GM23338 (cell line): ENCODE data around the gene PEPD. TPM values are rescaled to one million over a fixed set of nuclear protein-coding genes. Genes with fewer than 3 reads are reported as not detected.

Experiments
- ATAC-seq: fragments of 200-7000 bp; cut with Tn5 transposase; 3 replicates; pipeline ENCODE4 v1.9.1; 2020
- DNase-seq: peaks from one replicate; pipeline ENCODE4 v3.0.0-alpha.2; 2015; ENCODE audit warnings: low spot score
- H2AFZ ChIP-seq: fragments of 200-600 bp; sonication (generic); 2 replicates; pipeline ENCODE4 v1.8.0; 2016; ENCODE audit warnings: antibody characterized with exemption, mild to moderate bottlenecking, moderate library complexity
- H3F3A ChIP-seq: fragments of 200-600 bp; sonication (generic); replicated peaks from 2 replicates; pipeline ENCODE4 v1.8.0; 2017; ENCODE audit warnings: antibody characterized with exemption, mixed run types, low read depth
- H3K27ac ChIP-seq: fragments of 200-600 bp; sonication (generic); 2 replicates; pipeline ENCODE4 v1.6.1; 2016; ENCODE audit warnings: low read depth
- H3K27me3 ChIP-seq: fragments of 200-600 bp; sonication (generic); 2 replicates; pipeline ENCODE4 v1.8.0; 2016; ENCODE audit warnings: mild to moderate bottlenecking, mixed run types, moderate library complexity; ENCODE audit not compliant: insufficient read depth
- H3K36me3 ChIP-seq: fragments of 200-600 bp; sonication (generic); 2 replicates; pipeline ENCODE4 v1.8.0; 2016; ENCODE audit warnings: mild to moderate bottlenecking; ENCODE audit not compliant: insufficient read depth
- H3K4me1 ChIP-seq: fragments of 200-600 bp; sonication (generic); 2 replicates; pipeline ENCODE4 v1.8.0; 2016; ENCODE audit warnings: mild to moderate bottlenecking, moderate library complexity; ENCODE audit not compliant: insufficient read depth
- H3K4me2 ChIP-seq: fragments of 200-600 bp; sonication (generic); 2 replicates; pipeline ENCODE4 v1.7.1; 2017; ENCODE audit warnings: mixed run types
- H3K4me3 ChIP-seq: fragments of 200-600 bp; sonication (generic); 2 replicates; pipeline ENCODE4 v1.6.1; 2016; ENCODE audit warnings: mixed run types
- H3K79me2 ChIP-seq: fragments of 200-600 bp; sonication (generic); replicated peaks from 2 replicates; pipeline ENCODE4 v1.8.0; 2017; ENCODE audit warnings: mild to moderate bottlenecking; ENCODE audit not compliant: insufficient read depth
- H3K9me2 ChIP-seq: fragments of 200-600 bp; sonication (generic); 2 replicates; pipeline ENCODE4 v1.8.0; 2017; ENCODE audit not compliant: insufficient read depth
- H4K20me1 ChIP-seq: fragments of 200-600 bp; sonication (generic); replicated peaks from 2 replicates; pipeline ENCODE4 v1.8.0; 2017; ENCODE audit warnings: mild to moderate bottlenecking; ENCODE audit not compliant: insufficient read depth
- H3K27ac Mint-ChIP-seq: 2 replicates; pipeline ENCODE4 v1.8.0; 2020; ENCODE audit warnings: inconsistent platforms, mild to moderate bottlenecking, moderate library complexity, mixed read lengths
- H3K27me3 Mint-ChIP-seq: 3 replicates; pipeline ENCODE4 v1.8.0; 2022; ENCODE audit warnings: low read depth, mild to moderate bottlenecking, moderate library complexity, mixed read lengths, inconsistent platforms; ENCODE audit not compliant: insufficient read depth, poor library complexity
- H3K36me3 Mint-ChIP-seq: 3 replicates; pipeline ENCODE4 v1.8.0; 2021; ENCODE audit warnings: low read depth, mild to moderate bottlenecking, inconsistent platforms, moderate library complexity, mixed read lengths
- H3K4me1 Mint-ChIP-seq: 3 replicates; pipeline ENCODE4 v1.8.0; 2020; ENCODE audit warnings: mild to moderate bottlenecking, inconsistent platforms, mixed read lengths
- H3K4me3 Mint-ChIP-seq: 3 replicates; pipeline ENCODE4 v1.8.0; 2021; ENCODE audit warnings: moderate library complexity, mild to moderate bottlenecking, inconsistent platforms, mixed read lengths
- H3K9me3 Mint-ChIP-seq: 3 replicates; pipeline ENCODE4 v1.8.0; 2020; ENCODE audit warnings: moderate library complexity, mild to moderate bottlenecking, inconsistent platforms, mixed read lengths
- CREB1 ChIP-seq: fragments of 250-450 bp; sonication (Bioruptor Pico); IDR thresholded peaks from 2 replicates; pipeline ENCODE4 v1.5.0; 2020; ENCODE audit warnings: low read depth, mild to moderate bottlenecking, moderate library complexity
- CTCF ChIP-seq, 2 experiments: fragments of 200-600 bp in 1 of 2; sonication (generic) in 1 of 2; conservative IDR thresholded peaks; 2 replicates each; pipeline versions ENCODE4 v1.5.1 to v1.6.1; 2016 to 2017; ENCODE audit warnings: antibody characterized with exemption in 2 of 2, low read depth in 2 of 2, mild to moderate bottlenecking in 2 of 2, moderate library complexity in 1 of 2
- EZH2 ChIP-seq: fragments of 200-600 bp; sonication (generic); IDR thresholded peaks from one replicate; pipeline ENCODE4 v1.8.0; 2017; ENCODE audit warnings: antibody characterized with exemption, mild to moderate bottlenecking, low read depth; ENCODE audit not compliant: unreplicated experiment
- JUNB ChIP-seq: IDR thresholded peaks from one replicate; pipeline ENCODE4 v1.6.1; 2016; ENCODE audit warnings: antibody characterized with exemption; ENCODE audit not compliant: unreplicated experiment
- NANOG ChIP-seq: IDR thresholded peaks from 2 replicates; pipeline ENCODE4 v1.6.1; 2016; ENCODE audit warnings: antibody characterized with exemption, borderline replicate concordance
- POLR2AphosphoS5 ChIP-seq: IDR thresholded peaks from 2 replicates; pipeline ENCODE4 v1.6.1; 2016; ENCODE audit warnings: antibody characterized with exemption, low read depth
- STAT1 ChIP-seq: IDR thresholded peaks from one replicate; pipeline ENCODE4 v1.6.1; 2016; ENCODE audit warnings: antibody characterized with exemption; ENCODE audit not compliant: unreplicated experiment
- ZNF114 ChIP-seq: fragments of 250-450 bp; sonication (Bioruptor Pico); IDR thresholded peaks from 2 replicates; pipeline ENCODE4 v1.5.0; 2020; ENCODE audit warnings: mild to moderate bottlenecking, moderate library complexity
- ZNF331 ChIP-seq: fragments of 250-450 bp; sonication (Bioruptor Pico); IDR thresholded peaks from 2 replicates; pipeline ENCODE4 v1.5.0; 2020; ENCODE audit warnings: low read depth, mild to moderate bottlenecking, moderate library complexity
- polyA plus RNA-seq: library from polyadenylated mRNA; unstranded; fragments of >200 nt; fragmentation: Nextera tagmentation; extraction: Ambion mirVana; gene quantifications from 2 replicates; pipeline ENCODE4 v1.2.1, GENCODE V29; 2016
- total RNA-seq: library from RNA; depleted of rRNA; stranded (reverse); fragments of >200 nt; shearing (Covaris generic); gene quantifications from 2 replicates; pipeline ENCODE4 v1.2.3, GENCODE V29; 2014
- TF ChIP-seq, protein P1 (sequence below): IDR thresholded peaks from 2 replicates; pipeline ENCODE4 v1.6.1; 2016; ENCODE audit warnings: antibody characterized with exemption
- TF ChIP-seq, protein P2 (sequence below): IDR thresholded peaks from one replicate; pipeline ENCODE4 v1.6.1; 2018; ENCODE audit warnings: antibody characterized with exemption; ENCODE audit not compliant: unreplicated experiment

PEPD gene
- total and polyA plus RNA-seq, 2 experiments from 2014 or later, result 81.7 to 89.2 TPM

DNA sequence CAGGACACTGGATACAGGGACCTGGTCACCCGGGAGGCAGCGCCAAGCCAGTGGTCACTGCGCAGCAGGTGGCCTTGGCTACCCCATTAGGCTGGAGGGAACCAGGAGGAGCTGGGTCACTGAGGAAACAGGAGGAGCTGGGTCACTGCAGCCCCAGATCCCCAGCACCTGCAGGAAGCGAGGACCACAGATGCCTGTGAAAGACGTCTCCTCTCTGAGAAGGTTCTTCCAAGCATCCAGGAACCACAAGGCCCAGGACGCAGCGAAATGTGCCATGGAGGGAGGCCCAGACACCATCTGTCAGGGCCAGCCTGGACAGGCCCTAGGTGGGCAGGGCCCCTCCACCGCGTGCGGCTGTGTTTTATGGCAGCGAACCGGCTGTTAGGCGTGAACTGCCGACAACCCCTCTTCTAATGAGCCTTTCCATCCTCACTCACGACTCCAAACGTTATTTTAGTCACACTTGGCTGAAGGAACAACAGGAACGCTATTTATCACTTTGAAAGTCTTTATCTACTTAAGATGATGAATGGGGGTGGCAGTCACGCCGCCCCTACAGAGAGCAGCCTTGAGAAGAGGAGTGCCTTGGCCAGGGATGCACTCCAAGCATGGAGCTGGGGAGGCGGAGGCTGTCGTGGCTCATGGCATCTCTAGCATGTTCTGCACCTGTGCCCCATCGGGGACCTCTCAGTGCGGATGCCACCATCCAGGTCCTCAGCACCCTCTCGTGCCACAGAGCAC, 94.8 kb downstream of the PEPD start (continued):
- TF ChIP-seq CTCF (conservative IDR thresholded peaks at IDR 0.05; ENCODE audit: low read depth in 2 of 2) (no peak), ZNF331 (CRISPR knock-in tag) (no peak)

DNA sequence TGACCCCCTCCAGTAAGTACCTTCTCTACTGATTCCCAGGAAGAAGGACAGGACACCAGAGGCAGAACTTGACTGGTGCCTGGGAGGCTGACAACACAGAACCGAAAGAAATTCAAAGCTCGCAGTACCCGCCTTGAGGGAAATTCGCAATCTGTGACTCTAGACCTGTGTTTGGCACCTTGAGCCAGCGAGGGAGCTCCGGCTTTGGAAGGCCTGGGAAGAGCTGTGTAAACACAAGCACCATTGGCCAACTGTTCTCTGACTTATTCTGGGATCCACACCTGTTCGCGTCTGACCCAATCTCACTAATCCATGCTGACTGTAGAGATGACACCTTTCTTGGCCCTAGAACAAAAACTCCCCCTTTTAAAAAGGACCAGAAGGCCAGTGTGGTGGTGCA, 97.4 kb downstream of the PEPD start:
- DNase-seq (no peak), ATAC-seq (no peak)
- Histone ChIP-seq H3K4me3 (no peak overlapping the region), H4K20me1 (no peaks in the 10 kb centered on the region; the same call in 1 of the 2 replicates), H3K79me2 (no peaks in the 10 kb centered on the region), H3K4me2 (no peak overlapping the region), H3K9me2 (0 out of 2 replicates have a peak, but pooled peaks cover 8% of the 10 kb centered on the region), H3K27me3 (no peaks in the 10 kb centered on the region), H3K4me1 (no peaks in the 10 kb centered on the region), H3F3A (no peaks in the 10 kb centered on the region), H2AFZ (no peak overlapping the region), H3K36me3 (no peaks in the 10 kb centered on the region), H3K27ac (no peak overlapping the region)
- Mint-ChIP-seq H3K9me3 (no peaks in the 10 kb centered on the region), H3K4me1 (peaks cover 9% of the 10 kb centered on the region), H3K36me3 (0 out of 3 replicates have a peak, but pooled peaks cover 4% of the 10 kb centered on the region), H3K27me3 (peaks cover 4% of the 10 kb centered on the region), H3K4me3 (no peak overlapping the region), H3K27ac (no peak overlapping the region)
- TF ChIP-seq EZH2 (no peak), CREB1 (CRISPR knock-in tag) (no peak), NANOG (no peak), ZNF331 (CRISPR knock-in tag) (no peak), CTCF (conservative IDR thresholded peaks at IDR 0.05; ENCODE audit: low read depth in 2 of 2) (no peak), JUNB (no peak), POLR2AphosphoS5 (no peak), STAT1 (no peak), ZNF114 (CRISPR knock-in tag) (no peak)
- TF ChIP-seq, protein P1, sequence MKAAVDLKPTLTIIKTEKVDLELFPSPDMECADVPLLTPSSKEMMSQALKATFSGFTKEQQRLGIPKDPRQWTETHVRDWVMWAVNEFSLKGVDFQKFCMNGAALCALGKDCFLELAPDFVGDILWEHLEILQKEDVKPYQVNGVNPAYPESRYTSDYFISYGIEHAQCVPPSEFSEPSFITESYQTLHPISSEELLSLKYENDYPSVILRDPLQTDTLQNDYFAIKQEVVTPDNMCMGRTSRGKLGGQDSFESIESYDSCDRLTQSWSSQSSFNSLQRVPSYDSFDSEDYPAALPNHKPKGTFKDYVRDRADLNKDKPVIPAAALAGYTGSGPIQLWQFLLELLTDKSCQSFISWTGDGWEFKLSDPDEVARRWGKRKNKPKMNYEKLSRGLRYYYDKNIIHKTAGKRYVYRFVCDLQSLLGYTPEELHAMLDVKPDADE, result no peak
- TF ChIP-seq, protein P2, sequence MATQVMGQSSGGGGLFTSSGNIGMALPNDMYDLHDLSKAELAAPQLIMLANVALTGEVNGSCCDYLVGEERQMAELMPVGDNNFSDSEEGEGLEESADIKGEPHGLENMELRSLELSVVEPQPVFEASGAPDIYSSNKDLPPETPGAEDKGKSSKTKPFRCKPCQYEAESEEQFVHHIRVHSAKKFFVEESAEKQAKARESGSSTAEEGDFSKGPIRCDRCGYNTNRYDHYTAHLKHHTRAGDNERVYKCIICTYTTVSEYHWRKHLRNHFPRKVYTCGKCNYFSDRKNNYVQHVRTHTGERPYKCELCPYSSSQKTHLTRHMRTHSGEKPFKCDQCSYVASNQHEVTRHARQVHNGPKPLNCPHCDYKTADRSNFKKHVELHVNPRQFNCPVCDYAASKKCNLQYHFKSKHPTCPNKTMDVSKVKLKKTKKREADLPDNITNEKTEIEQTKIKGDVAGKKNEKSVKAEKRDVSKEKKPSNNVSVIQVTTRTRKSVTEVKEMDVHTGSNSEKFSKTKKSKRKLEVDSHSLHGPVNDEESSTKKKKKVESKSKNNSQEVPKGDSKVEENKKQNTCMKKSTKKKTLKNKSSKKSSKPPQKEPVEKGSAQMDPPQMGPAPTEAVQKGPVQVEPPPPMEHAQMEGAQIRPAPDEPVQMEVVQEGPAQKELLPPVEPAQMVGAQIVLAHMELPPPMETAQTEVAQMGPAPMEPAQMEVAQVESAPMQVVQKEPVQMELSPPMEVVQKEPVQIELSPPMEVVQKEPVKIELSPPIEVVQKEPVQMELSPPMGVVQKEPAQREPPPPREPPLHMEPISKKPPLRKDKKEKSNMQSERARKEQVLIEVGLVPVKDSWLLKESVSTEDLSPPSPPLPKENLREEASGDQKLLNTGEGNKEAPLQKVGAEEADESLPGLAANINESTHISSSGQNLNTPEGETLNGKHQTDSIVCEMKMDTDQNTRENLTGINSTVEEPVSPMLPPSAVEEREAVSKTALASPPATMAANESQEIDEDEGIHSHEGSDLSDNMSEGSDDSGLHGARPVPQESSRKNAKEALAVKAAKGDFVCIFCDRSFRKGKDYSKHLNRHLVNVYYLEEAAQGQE, result no peak
